GM23248 (cell line): ENCODE data around the gene ANGEL2. TPM values are rescaled to one million over a fixed set of nuclear protein-coding genes. Genes with fewer than 3 reads are reported as not detected.

Experiments
- DNase-seq: peaks from one replicate; pipeline ENCODE4 v3.0.0-alpha.2; 2015
- H2AFZ ChIP-seq: fragments of 200-600 bp; sonication (generic); 2 replicates; pipeline ENCODE4 v1.6.1; 2016; ENCODE audit warnings: antibody characterized with exemption
- H3F3A ChIP-seq: fragments of 200-600 bp; sonication (generic); 2 replicates; pipeline ENCODE4 v1.6.1; 2016; ENCODE audit warnings: mild to moderate bottlenecking, antibody characterized with exemption, mixed run types; ENCODE audit not compliant: insufficient read depth
- H3K27ac ChIP-seq: fragments of 200-600 bp; sonication (generic); 2 replicates; pipeline ENCODE4 v1.5.1; 2016; ENCODE audit warnings: mild to moderate bottlenecking
- H3K27me3 ChIP-seq: fragments of 200-600 bp; sonication (generic); replicated peaks from 2 replicates; pipeline ENCODE4 v1.6.1; 2016; ENCODE audit warnings: mild to moderate bottlenecking; ENCODE audit not compliant: insufficient read depth
- H3K36me3 ChIP-seq: fragments of 200-600 bp; sonication (generic); 2 replicates; pipeline ENCODE4 v1.6.1; 2016; ENCODE audit warnings: low read depth, mild to moderate bottlenecking
- H3K4me1 ChIP-seq: fragments of 200-600 bp; sonication (generic); 2 replicates; pipeline ENCODE4 v1.6.1; 2016; ENCODE audit warnings: mild to moderate bottlenecking; ENCODE audit not compliant: insufficient read depth
- H3K4me2 ChIP-seq: fragments of 200-600 bp; sonication (generic); one replicate; pipeline ENCODE4 v1.6.1; 2016; ENCODE audit warnings: mild to moderate bottlenecking; ENCODE audit not compliant: unreplicated experiment
- H3K4me3 ChIP-seq: fragments of 200-600 bp; sonication (generic); 2 replicates; pipeline ENCODE4 v1.5.1; 2016; ENCODE audit warnings: mild to moderate bottlenecking
- H3K79me2 ChIP-seq: fragments of 200-600 bp; sonication (generic); 2 replicates; pipeline ENCODE4 v1.6.1; 2016; ENCODE audit warnings: mild to moderate bottlenecking; ENCODE audit not compliant: insufficient read depth
- H3K9ac ChIP-seq: fragments of 200-600 bp; sonication (generic); 2 replicates; pipeline ENCODE4 v1.6.1; 2016; ENCODE audit warnings: mild to moderate bottlenecking
- H3K9me2 ChIP-seq: fragments of 200-600 bp; sonication (generic); 2 replicates; pipeline ENCODE4 v1.6.1; 2016; ENCODE audit warnings: mixed run types, mild to moderate bottlenecking, moderate library complexity; ENCODE audit not compliant: insufficient read depth
- H3K9me3 ChIP-seq: fragments of 200-600 bp; sonication (generic); one replicate; pipeline ENCODE4 v1.6.1; 2017; ENCODE audit warnings: low read depth
- H4K20me1 ChIP-seq: fragments of 200-600 bp; sonication (generic); 2 replicates; pipeline ENCODE4 v1.6.0; 2016; ENCODE audit not compliant: insufficient read depth
- EZH2 ChIP-seq: fragments of 200-600 bp; sonication (generic); IDR thresholded peaks from 2 replicates; pipeline ENCODE4 v1.6.1; 2018; ENCODE audit warnings: antibody characterized with exemption, mild to moderate bottlenecking; ENCODE audit not compliant: insufficient read depth, poor library complexity, severe bottlenecking
- EZH2phosphoT487 ChIP-seq: fragments of 200-600 bp; sonication (generic); IDR thresholded peaks from 2 replicates; pipeline ENCODE4 v1.6.1; 2018; ENCODE audit warnings: antibody characterized with exemption, moderate library complexity, mild to moderate bottlenecking, low read depth; ENCODE audit not compliant: insufficient read depth
- WGBS, 2 experiments: methylation state at CpG; one replicate each; pipeline ENCODE4 v1.1.6; 2015 to 2017; ENCODE audit warnings: low lambda C conversion rate in 2 of 2, low coverage in 1 of 2; ENCODE audit errors: missing lambda C conversion rate in 2 of 2; 5-methylcytosine and 5-hydroxymethylcytosine counted together
- in situ Hi-C: fragments of 300-500 bp; cut with MboI; formaldehyde crosslinking; loops from 2 replicates; pipeline ENCODE4 v1.15.0; 2020
- polyA plus RNA-seq: library from polyadenylated mRNA; unstranded; fragments of >200 nt; fragmentation: Nextera tagmentation; extraction: Ambion mirVana; gene quantifications from 2 replicates; pipeline ENCODE4 v1.2.1, GENCODE V29; 2016
- total RNA-seq: library from RNA; depleted of rRNA; stranded (reverse); fragments of >200 nt; shearing (Covaris generic); gene quantifications from 2 replicates; pipeline ENCODE4 v1.2.3, GENCODE V29; 2014

ANGEL2 gene
- total and polyA plus RNA-seq, 2 experiments from 2014 or later: 19.7 to 28.5 TPM

DNA sequence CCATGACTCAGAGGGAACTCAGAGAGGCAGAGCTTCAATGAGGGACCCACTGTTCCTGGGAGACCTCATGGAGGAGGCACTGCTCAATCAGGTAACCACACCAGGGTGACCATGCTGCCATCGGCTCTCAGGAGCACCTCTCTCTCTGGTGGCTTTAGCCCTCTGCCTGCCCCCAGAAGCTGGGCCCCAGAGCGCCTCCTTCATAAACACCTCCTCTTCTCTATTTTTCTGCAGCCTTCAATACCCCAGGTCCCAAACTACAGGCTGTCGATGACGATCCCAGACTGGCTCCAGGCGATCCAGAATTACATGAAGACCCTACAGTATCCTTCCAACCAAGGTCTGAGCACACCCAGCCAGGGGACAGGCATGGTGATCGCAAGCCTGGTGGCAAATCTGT, 54.7 kb downstream of the ANGEL2 start:
- Histone ChIP-seq H2AFZ (no peak overlapping the region), H3K4me3 (no peak overlapping the region), H3K9ac (no peak overlapping the region), H3K36me3 (no peaks in the 10 kb centered on the region), H3K4me1 (no peaks in the 10 kb centered on the region), H4K20me1 (no peaks in the 10 kb centered on the region), H3K27me3 (peaks cover 29% of the 10 kb centered on the region), H3F3A (no peaks in the 10 kb centered on the region), H3K9me2 (no peaks in the 10 kb centered on the region), H3K79me2 (no peaks in the 10 kb centered on the region), H3K9me3 (no peaks in the 10 kb centered on the region), H3K27ac (no peak overlapping the region), H3K4me2 (no peak overlapping the region)
- TF ChIP-seq EZH2phosphoT487 (no peak), EZH2 (no peak)
- DNase-seq: no peak
- WGBS, 2 experiments: 77 to 81% methylated on average over 6 of the region's 6 CpGs
- in situ Hi-C loops: no loop called here

DNA sequence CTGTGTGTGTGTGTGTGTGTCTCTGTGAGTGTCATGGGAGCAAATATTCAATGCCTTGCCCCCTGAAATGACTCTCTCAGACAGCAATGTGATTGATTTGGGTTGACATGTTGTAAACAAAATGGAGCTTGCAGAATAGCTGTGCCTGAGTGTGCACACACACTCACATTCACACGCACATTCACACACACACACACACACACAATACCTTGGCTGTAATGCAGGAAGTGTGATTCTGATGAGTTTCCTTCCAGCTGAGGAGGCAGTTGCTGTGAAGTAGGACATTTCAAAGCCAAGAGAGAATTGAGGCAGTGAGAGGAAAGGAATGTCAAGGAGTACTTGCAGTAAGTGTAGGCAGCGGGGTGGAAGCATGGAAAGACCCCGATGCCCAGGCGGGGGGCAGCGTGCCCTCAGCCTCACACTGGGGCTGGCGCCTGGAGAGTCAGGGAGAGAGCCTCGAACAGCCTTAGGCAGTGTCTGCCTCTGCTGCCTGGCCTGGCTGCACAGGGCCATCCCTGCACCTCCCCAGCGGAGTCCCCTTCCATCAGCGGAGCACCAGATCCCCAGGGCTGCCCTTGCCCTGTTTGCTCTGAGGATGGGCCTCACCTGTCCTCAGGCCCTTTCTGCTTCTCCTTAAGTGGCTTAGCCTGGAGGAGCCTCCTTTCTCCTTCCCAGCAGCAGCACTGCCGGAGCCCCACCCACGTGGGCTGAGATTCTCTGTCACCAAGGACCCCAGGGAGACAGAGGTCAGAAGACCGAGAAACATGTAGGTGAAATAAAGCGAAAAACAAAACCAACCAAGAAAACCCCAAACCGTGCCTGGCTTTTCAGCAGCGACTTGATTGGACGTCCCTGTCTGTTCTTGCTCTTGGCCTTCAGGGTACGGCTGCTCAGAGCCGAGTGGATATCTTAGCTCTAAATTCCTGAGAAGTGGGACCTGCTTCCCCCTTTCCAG, 56.1 kb downstream of the ANGEL2 start:
- Histone ChIP-seq H4K20me1 (no peaks in the 10 kb centered on the region), H3K9me2 (no peaks in the 10 kb centered on the region), H3K36me3 (no peaks in the 10 kb centered on the region), H3K9me3 (no peaks in the 10 kb centered on the region), H3K27ac (no peak overlapping the region), H3K4me3 (no peak overlapping the region), H2AFZ (no peak overlapping the region), H3K9ac (no peak overlapping the region), H3K4me1 (no peaks in the 10 kb centered on the region), H3K4me2 (no peak overlapping the region), H3K27me3 (peaks cover 38% of the 10 kb centered on the region), H3K79me2 (no peaks in the 10 kb centered on the region), H3F3A (no peaks in the 10 kb centered on the region)
- 68 to 78% methylated on average over 18 of the region's 18 CpGs for WGBS, 2 experiments
- in situ Hi-C loops: no loop called here
- no peak for TF ChIP-seq EZH2
- no peak for TF ChIP-seq EZH2phosphoT487
- no peak for DNase-seq

DNA sequence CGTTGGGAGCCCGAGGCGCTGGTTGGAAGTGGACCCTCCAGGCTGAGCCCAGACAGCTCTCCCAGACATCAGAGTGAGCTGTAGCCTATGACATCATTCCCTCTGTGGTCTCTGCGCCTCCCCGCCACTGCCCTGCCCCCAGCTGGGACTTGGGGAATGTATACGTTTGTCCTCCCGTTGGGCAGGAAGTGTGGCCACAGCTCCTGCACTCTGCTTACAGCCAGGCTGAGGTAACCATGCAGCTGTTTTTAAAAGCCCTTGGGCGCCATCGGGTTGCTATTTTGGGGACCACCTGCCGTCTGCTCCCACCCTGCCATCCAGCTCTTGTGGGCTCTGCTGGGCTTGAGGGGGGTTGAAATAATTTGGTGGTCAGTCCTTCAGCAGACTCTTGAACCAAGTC, 57.5 kb downstream of the ANGEL2 start:
- no peaks in the 10 kb centered on the region for H3K9me3 ChIP-seq
- no peaks in the 10 kb centered on the region for H4K20me1 ChIP-seq
- H3K4me1 ChIP-seq: no peaks in the 10 kb centered on the region
- 83 to 89% methylated on average over 7 to 10 of the region's 10 CpGs for WGBS, 2 experiments
- no peaks in the 10 kb centered on the region for H3K79me2 ChIP-seq
- no peak overlapping the region for H2AFZ ChIP-seq
- H3K27ac ChIP-seq: no peak overlapping the region
- H3K4me2 ChIP-seq: no peak overlapping the region
- H3K9me2 ChIP-seq: no peaks in the 10 kb centered on the region
- H3K36me3 ChIP-seq: no peaks in the 10 kb centered on the region
- in situ Hi-C loops: no loop called here
- H3F3A ChIP-seq: no peaks in the 10 kb centered on the region
- no peak overlapping the region for H3K9ac ChIP-seq
- TF ChIP-seq EZH2phosphoT487 (no peak), EZH2 (no peak)
- H3K4me3 ChIP-seq: no peak overlapping the region
- no peak for DNase-seq
- H3K27me3 ChIP-seq: peaks cover 28% of the 10 kb centered on the region

DNA sequence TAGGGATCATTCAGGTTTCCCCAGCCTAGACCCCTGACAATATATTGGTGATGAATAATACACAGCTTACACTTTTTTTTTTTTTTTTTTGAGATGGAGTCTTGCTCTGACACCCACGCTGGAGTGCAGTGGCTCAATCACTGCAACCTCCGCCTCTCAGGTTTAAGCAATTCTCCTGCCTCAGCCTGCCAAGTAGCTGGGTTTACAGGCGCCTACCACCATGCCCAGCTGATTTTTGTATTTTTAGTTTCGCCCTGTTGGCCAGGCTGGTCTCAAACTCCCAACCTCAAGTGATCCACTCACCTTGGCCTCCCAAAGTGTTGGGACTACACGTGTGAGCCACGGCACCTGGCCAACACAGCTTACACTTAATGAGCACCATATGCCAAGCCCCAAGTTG, 58.1 kb downstream of the ANGEL2 start:
- Histone ChIP-seq H2AFZ (no peak overlapping the region), H3K4me2 (no peak overlapping the region), H3F3A (no peaks in the 10 kb centered on the region), H4K20me1 (no peaks in the 10 kb centered on the region), H3K4me1 (no peaks in the 10 kb centered on the region), H3K9me2 (no peaks in the 10 kb centered on the region), H3K79me2 (no peaks in the 10 kb centered on the region), H3K9ac (no peak overlapping the region), H3K27me3 (peaks cover 29% of the 10 kb centered on the region), H3K27ac (no peak overlapping the region), H3K9me3 (no peaks in the 10 kb centered on the region), H3K36me3 (no peaks in the 10 kb centered on the region), H3K4me3 (no peak overlapping the region)
- TF ChIP-seq EZH2phosphoT487: no peak
- no peak for TF ChIP-seq EZH2
- 64 to 66% methylated on average over 6 of the region's 6 CpGs for WGBS, 2 experiments
- in situ Hi-C loops: no loop called here
- no peak for DNase-seq
